ELF-1 (cell line): Measurements from ENCODE around the gene DDX10.

Experiments
- DNase-seq: peaks from one replicate; pipeline ENCODE4 v3.0.0-alpha.2; 2016; ENCODE audit warnings: low read depth, low spot score

The DDX10 gene

GRCh38 chr11:108871867-108872266, 207.0 kb downstream of the DDX10 start:
- DNase-seq, result no peak

DNA sequence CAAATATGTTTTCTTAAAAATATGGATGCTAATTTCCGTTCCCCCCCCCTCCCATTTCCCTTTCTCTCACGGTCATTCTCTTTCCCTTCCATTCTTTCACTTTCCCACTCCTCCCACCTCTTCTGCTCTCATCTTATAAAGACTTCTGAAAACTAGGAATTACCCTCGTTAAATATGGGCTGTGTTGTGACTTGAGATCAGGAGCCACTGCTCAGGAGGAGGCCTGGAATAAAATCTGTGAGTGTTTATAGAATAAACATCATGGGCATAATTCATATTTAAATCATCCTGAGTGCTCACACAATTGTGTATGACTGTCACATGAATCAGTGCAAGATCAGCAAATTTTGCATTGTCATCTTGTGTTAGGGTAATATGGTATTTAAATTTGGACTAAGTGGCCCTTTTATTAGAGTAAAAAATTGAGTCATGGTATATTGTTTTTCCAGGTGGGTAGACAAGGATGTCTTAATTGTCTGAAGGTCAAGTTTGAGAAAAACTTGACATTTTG, 208.0 kb downstream of the DDX10 start:
- no peak for DNase-seq

- DNase-seq, result no peak
Observed at GRCh38 chr11:108873310-108873709, 208.4 kb downstream of the DDX10 start.

DNA sequence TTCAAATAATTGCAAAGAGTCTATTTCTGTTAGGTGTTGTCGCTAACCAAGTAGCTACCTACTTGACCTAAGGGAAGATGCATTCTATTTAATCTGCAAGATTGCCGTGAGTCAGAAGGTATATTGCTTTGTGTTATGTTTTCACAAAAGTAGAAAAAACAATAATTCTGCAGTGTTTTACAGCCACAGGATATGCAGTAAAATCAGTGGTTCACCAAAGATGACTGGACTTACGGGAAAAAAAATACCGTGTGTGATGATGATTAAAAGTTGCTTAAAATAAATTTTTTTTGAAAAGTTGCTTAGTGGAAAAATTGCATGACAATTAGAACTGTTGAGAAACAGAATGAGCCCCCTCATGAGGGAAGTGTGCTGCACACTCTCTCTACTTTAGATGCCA, 209.1 kb downstream of the DDX10 start:
- DNase-seq, result no peak

- no peak for DNase-seq
Observed at GRCh38 chr11:108875134-108875533, 210.3 kb downstream of the DDX10 start.

- DNase-seq, result no peak
Observed at GRCh38 chr11:108877178-108877577, 212.3 kb downstream of the DDX10 start.

DNA sequence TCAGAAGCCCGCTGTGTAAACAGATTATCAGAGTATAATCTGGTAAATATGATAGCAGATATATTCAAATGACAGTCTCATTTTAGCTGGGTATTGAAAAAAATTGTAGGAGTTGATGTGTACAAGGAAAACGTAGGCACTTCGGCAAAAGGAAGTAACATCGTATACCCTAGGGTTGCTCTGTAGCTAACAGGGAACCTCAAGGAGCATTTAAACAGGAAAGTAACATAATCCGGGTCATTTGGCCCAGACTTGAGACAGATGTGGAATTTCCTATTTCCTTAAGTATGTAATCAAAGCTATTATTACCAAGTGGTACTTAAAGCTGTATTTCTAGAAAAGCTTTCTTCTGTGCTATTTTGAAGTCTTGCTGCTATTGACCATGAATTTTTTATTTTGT, 215.6 kb downstream of the DDX10 start:
- no peak for DNase-seq

GRCh38 chr11:108881131-108881530, 216.3 kb downstream of the DDX10 start:
- no peak for DNase-seq

GRCh38 chr11:108882211-108882831, 217.5 kb downstream of the DDX10 start:
- DNase-seq, result no peak

- no peak for DNase-seq
Observed at GRCh38 chr11:108886005-108886659, 221.3 kb downstream of the DDX10 start.

DNA sequence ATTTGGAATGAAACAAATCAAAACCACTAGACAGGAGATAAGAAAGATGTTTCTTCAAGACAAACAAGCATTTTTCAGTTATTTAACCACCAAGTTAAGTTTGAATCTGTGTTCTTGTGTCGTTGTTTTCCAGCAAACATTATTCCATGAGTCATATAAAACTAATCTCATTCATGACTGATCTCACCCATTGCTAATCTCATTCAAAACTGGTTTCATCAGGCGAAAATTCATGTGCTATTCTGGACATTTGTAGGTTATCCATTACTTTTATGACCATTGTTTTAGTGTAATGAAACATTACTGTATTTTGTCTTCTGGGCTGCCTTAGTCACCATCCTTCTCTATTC, 221.8 kb downstream of the DDX10 start:
- DNase-seq, result no peak

GRCh38 chr11:108887436-108888238, 222.8 kb downstream of the DDX10 start:
- DNase-seq, result no peak

DNA sequence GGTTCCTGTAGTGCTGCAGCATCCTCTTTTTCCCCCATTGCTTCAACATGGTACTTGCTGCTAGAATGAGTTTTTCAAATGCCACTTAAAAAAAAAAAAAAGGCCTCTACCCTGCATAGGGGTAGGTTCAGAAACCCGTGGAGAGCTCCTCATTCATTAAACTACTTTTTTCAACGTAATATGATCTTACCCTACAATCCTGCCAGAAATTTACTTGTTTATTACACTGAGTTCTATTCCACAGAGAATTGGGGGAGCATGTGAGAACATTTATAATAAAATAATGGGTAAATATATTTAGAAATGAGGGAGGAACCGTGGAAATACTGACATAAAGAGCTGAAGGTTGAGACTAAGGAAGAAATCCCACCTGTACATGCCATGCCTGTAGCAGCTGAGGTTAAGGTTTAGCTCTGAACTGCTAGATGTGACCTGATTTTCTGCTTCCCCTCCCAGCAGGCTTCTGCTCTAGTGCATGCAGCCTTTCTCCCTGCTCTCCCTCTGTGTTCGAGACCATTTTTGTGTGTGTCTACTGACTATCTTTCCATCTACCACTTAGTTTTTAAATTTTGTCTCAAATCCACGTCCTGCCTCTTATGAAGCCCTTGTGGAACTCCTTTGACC, 225.7 kb downstream of the DDX10 start:
- DNase-seq, result no peak

- no peak for DNase-seq
Observed at GRCh38 chr11:108891143-108891542, 226.3 kb downstream of the DDX10 start.

- no peak for DNase-seq
Observed at GRCh38 chr11:108891909-108892511, 227.1 kb downstream of the DDX10 start.

DNA sequence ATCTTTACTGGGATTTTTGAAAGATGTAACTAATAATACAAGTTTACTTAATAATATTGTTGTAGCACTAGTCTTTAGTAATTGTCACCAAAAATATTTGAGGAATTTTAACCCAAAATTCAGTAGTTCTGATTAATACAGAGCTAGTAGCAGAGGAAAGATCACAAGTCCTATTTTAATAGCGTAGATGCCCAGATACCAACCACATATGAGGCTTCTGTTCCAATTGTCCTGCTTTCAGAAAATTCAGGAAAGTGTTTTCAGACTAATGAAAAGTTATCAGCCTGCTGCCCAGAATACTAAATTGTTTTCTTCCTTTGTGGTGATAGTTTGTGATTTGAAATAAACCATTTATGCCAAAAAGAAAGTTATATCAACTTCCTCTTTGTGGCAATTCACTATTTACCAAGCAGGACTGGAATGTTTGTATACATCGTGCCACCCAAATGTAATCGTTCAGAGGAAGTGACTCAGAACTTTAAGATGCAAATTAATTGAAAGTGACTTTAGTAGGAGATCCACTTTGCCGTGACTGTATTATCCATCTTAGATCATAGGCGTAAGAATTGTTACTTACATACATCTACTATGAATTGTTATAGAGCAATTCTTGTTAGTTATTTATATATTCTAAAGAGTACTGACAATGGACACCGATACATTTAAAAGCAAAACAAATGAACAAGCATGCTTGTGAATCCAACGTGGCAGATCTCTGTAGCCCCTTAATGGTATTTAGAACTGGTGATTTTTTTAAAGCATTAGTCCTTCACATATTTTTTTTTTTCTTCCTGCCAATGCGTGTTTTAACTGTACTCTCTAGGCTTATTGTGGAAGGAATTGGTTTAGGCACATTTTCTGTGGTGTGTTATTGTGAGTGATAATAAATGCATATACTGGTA, 231.0 kb downstream of the DDX10 start:
- DNase-seq, result no peak

DNA sequence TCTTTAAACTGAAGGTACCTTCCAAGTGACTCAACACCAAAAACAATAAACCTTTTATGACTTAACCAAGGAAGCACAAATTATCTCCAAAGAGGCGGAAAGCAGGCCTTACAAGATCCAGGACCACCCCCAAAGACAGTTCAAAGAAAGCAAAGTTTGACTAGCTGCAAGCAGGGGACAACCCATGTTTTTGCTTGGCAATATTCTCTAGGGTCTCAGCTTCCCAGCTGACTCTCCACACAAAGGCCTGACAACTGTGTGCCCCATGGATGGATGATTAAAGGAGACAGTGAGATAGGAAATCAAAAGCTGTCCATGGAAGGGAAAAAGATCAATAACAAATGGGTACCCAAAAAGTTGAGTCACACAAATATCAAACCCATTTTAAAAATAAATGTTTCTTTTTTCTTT, 232.2 kb downstream of the DDX10 start:
- no peak for DNase-seq

GRCh38 chr11:108897916-108898315, 233.0 kb downstream of the DDX10 start:
- DNase-seq, result no peak

- DNase-seq, result no peak
Observed at GRCh38 chr11:108901359-108901758, 236.5 kb downstream of the DDX10 start.

DNA sequence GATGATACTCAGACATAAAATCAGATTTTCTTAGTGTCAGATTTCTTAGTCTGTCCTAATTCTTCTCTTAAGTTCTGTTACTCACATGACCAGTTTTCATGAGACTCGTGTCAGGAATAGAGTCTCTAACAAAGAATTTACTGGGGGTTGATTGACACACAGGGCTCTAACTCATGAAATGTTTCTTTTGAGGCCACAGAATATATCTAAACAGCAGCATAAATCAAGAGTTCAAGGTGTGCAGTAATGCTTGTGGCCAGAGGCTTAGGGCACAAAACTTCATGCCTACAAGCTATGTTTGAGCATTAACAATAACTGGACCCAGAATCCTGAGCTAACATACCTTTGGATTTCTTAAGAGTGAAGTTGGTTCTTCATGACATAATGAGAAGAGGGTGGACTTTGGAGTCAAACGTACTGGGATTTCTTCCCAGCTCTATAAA, 237.2 kb downstream of the DDX10 start:
- DNase-seq, result no peak

- DNase-seq, result no peak
Observed at GRCh38 chr11:108904480-108904879, 239.6 kb downstream of the DDX10 start.
